Fibroblast of villous mesenchyme (primary cell): ENCODE data around the gene CHPF2. TPM values are rescaled to one million over a fixed set of nuclear protein-coding genes. Genes with fewer than 3 reads are reported as not detected.

Source experiments
- DNase-seq: peaks from one replicate; pipeline ENCODE4 v3.0.0-alpha.2; 2010; ENCODE audit warnings: low read depth
- H3K4me3 ChIP-seq: 2 replicates; pipeline ENCODE4 v1.5.1; 2011; ENCODE audit warnings: low read depth, mild to moderate bottlenecking, low read length
- CTCF ChIP-seq: IDR thresholded peaks from 2 replicates; pipeline ENCODE4 v1.5.1; 2012; ENCODE audit warnings: low read depth, mild to moderate bottlenecking, low read length; ENCODE audit not compliant: insufficient read depth
- total RNA-seq: library from RNA; depleted of rRNA; stranded (reverse); fragments of >200 nt; gene quantifications from 2 replicates; pipeline ENCODE4 v1.2.3, GENCODE V29; 2012

The CHPF2 gene
- 80.9 and 90.7 TPM in 2 replicates for total RNA-seq

GRCh38 chr7:151232091-151232916 is at the start of gene CHPF2:
Gene CHPF2 (plus strand): TSS chr7:151232483. CDS start chr7:151234012, 1,529 bp downstream.
- peak within 1 kb of the TSS; percentile 98 for H3K4me3 ChIP-seq
- peak; percentile 86 for DNase-seq
- TF ChIP-seq CTCF: no peak

GRCh38 chr7:151185762-151186639 is 46.3 kb upstream of the CHPF2 start:
- DNase-seq: no peak
- H3K4me3 ChIP-seq: no peak overlapping the region
- TF ChIP-seq CTCF: no peak

- no peak for TF ChIP-seq CTCF
- no peak within 1 kb of the TSS for H3K4me3 ChIP-seq
- DNase-seq: no peak
Measured at GRCh38 chr7:151186640-151187408, 45.5 kb upstream of the CHPF2 start, which contains the start of gene ASB10. Gene ASB10 (minus strand): TSS chr7:151187250. CDS start chr7:151187130, 120 bp downstream.

- no peak overlapping the region for H3K4me3 ChIP-seq
- DNase-seq: no peak
- TF ChIP-seq CTCF: no peak
Measured at GRCh38 chr7:151187409-151188251, 44.7 kb upstream of the CHPF2 start.

GRCh38 chr7:151188252-151188542 is 44.1 kb upstream of the CHPF2 start:
- DNase-seq: no peak
- no peak for TF ChIP-seq CTCF

GRCh38 chr7:151189038-151189437 is 43.2 kb upstream of the CHPF2 start:
- no peak for TF ChIP-seq CTCF
- H3K4me3 ChIP-seq: no peak overlapping the region
- no peak for DNase-seq

More at GRCh38 chr7:151188252-151188542, 44.1 kb upstream of the CHPF2 start:
- H3K4me3 ChIP-seq: no peak overlapping the region
